ENCODE measurements around the gene SPRY4.

The SPRY4 gene

GRCh38 chr5:142330444-142330843 lies 5.6 kb upstream of the SPRY4 start:
- DNase-seq = no peak

- DNase-seq = no peak
Observed at GRCh38 chr5:142330026-142330425, 5.2 kb upstream of the SPRY4 start.

- no peak for DNase-seq
Observed at GRCh38 chr5:142327111-142327842, 2.5 kb upstream of the SPRY4 start.

GRCh38 chr5:142326480-142326938 lies 1.7 kb upstream of the SPRY4 start:
- DNase-seq = no peak

- no peak for DNase-seq
Observed at GRCh38 chr5:142325725-142326479, 1.1 kb upstream of the SPRY4 start.

GRCh38 chr5:142324136-142324870 lies 518 bp downstream of the SPRY4 start:
- DNase-seq = no peak

GRCh38 chr5:142323480-142324135 lies 1.2 kb downstream of the SPRY4 start:
- no peak for DNase-seq

- no peak for DNase-seq
Observed at GRCh38 chr5:142322747-142323479, 1.9 kb downstream of the SPRY4 start.

GRCh38 chr5:142322403-142322746 lies 2.4 kb downstream of the SPRY4 start:
- DNase-seq = no peak

- DNase-seq = no peak
Observed at GRCh38 chr5:142320851-142321560, 3.8 kb downstream of the SPRY4 start.

GRCh38 chr5:142320430-142320738 lies 4.4 kb downstream of the SPRY4 start:
- DNase-seq = no peak

- DNase-seq = no peak
Observed at GRCh38 chr5:142319560-142320429, 5.0 kb downstream of the SPRY4 start.

- DNase-seq = no peak
Observed at GRCh38 chr5:142319105-142319504, 5.7 kb downstream of the SPRY4 start.

GRCh38 chr5:142317753-142318152 lies 7.1 kb downstream of the SPRY4 start:
- no peak for DNase-seq

- DNase-seq = no peak
Observed at GRCh38 chr5:142317173-142317572, 7.6 kb downstream of the SPRY4 start.

- DNase-seq = no peak
Observed at GRCh38 chr5:142316681-142317080, 8.1 kb downstream of the SPRY4 start.

GRCh38 chr5:142316051-142316450 lies 8.8 kb downstream of the SPRY4 start:
- DNase-seq = no peak

- DNase-seq = no peak
Observed at GRCh38 chr5:142315096-142315900, 9.5 kb downstream of the SPRY4 start.

GRCh38 chr5:142314606-142315005 lies 10.2 kb downstream of the SPRY4 start:
- DNase-seq = no peak

GRCh38 chr5:142314109-142314508 lies 10.7 kb downstream of the SPRY4 start:
- DNase-seq = no peak
